Measurements from ENCODE around the gene NEDD4L.

The NEDD4L gene

GRCh38 chr18:58181988-58182387 is 138.0 kb downstream of the NEDD4L start:
- DNase-seq (ENCODE audit: low read depth), result no peak

GRCh38 chr18:58183226-58183625 is 139.2 kb downstream of the NEDD4L start:
- DNase-seq (ENCODE audit: low read depth), result no peak

- no peak for DNase-seq (ENCODE audit: low read depth)
Observed at GRCh38 chr18:58186258-58186948, 142.4 kb downstream of the NEDD4L start.

- no peak for DNase-seq (ENCODE audit: low read depth)
Observed at GRCh38 chr18:58187674-58188073, 143.6 kb downstream of the NEDD4L start.

GRCh38 chr18:58188996-58189395 is 145.0 kb downstream of the NEDD4L start:
- no peak for DNase-seq (ENCODE audit: low read depth)

- no peak for DNase-seq (ENCODE audit: low read depth)
Observed at GRCh38 chr18:58190842-58191530, 147.0 kb downstream of the NEDD4L start.

- DNase-seq (ENCODE audit: low read depth), result no peak
Observed at GRCh38 chr18:58191626-58192025, 147.6 kb downstream of the NEDD4L start.

- DNase-seq (ENCODE audit: low read depth), result no peak
Observed at GRCh38 chr18:58192519-58192918, 148.5 kb downstream of the NEDD4L start.

GRCh38 chr18:58194028-58194427 is 150.0 kb downstream of the NEDD4L start:
- DNase-seq (ENCODE audit: low read depth), result no peak

- no peak for DNase-seq (ENCODE audit: low read depth)
Observed at GRCh38 chr18:58195278-58195765, 151.3 kb downstream of the NEDD4L start.

- DNase-seq (ENCODE audit: low read depth), result no peak
Observed at GRCh38 chr18:58196164-58196563, 152.1 kb downstream of the NEDD4L start.

GRCh38 chr18:58196881-58197872 is 153.2 kb downstream of the NEDD4L start:
- no peak for DNase-seq (ENCODE audit: low read depth)

GRCh38 chr18:58201268-58201667 is 157.2 kb downstream of the NEDD4L start:
- no peak for DNase-seq (ENCODE audit: low read depth)

GRCh38 chr18:58201733-58202730 is 158.0 kb downstream of the NEDD4L start:
- DNase-seq (ENCODE audit: low read depth), result no peak

GRCh38 chr18:58204776-58205442 is 160.9 kb downstream of the NEDD4L start:
- no peak for DNase-seq (ENCODE audit: low read depth)

- DNase-seq (ENCODE audit: low read depth), result no peak
Observed at GRCh38 chr18:58205443-58206160, 161.6 kb downstream of the NEDD4L start.

GRCh38 chr18:58207520-58208152 is 163.6 kb downstream of the NEDD4L start:
- DNase-seq (ENCODE audit: low read depth), result no peak

- no peak for DNase-seq (ENCODE audit: low read depth)
Observed at GRCh38 chr18:58208207-58208932, 164.3 kb downstream of the NEDD4L start.

- no peak for DNase-seq (ENCODE audit: low read depth)
Observed at GRCh38 chr18:58209326-58209725, 165.3 kb downstream of the NEDD4L start.
